HepG2 (cell line): ENCODE results near the gene KAZN. TPM values are rescaled to one million over a fixed set of nuclear protein-coding genes. Genes with fewer than 3 reads are reported as not detected.

Source experiments
- ATF7 ChIP-seq, 2 experiments: fragments of 450-650 bp in 1 of 2; sonication (generic) in 1 of 2; formaldehyde crosslinking in 1 of 2; IDR thresholded peaks; 2 replicates each; pipeline versions ENCODE4 v1.4.0 to v1.6.1; 2016 to 2020; ENCODE audit warnings: antibody characterized with exemption in 1 of 2, mild to moderate bottlenecking in 1 of 2, missing genetic modification reagents in 1 of 2
- GATA4 ChIP-seq: sonication (generic); IDR thresholded peaks from 2 replicates; pipeline ENCODE4 v1.6.1; 2016; ENCODE audit warnings: antibody characterized with exemption, low read depth, borderline replicate concordance
- IRF2 ChIP-seq: IDR thresholded peaks from 2 replicates; pipeline ENCODE4 v1.6.1; 2018; ENCODE audit warnings: missing genetic modification reagents, missing compliant biosample characterization
- KLF12 ChIP-seq: sonication (generic); formaldehyde crosslinking; IDR thresholded peaks from 2 replicates; pipeline ENCODE4 v1.4.0; 2020; ENCODE audit warnings: missing genetic modification reagents, borderline replicate concordance
- MIER2 ChIP-seq: IDR thresholded peaks from 2 replicates; pipeline ENCODE4 v1.6.1; 2016; ENCODE audit warnings: missing biosample characterization, missing genetic modification reagents
- SIX1 ChIP-seq: sonication (generic); formaldehyde crosslinking; IDR thresholded peaks from 2 replicates; pipeline ENCODE4 v1.4.0; 2020; ENCODE audit warnings: missing genetic modification reagents, borderline replicate concordance
- SRSF4 ChIP-seq: fragments of 200-400 bp; formaldehyde crosslinking; IDR thresholded peaks from one replicate; pipeline ENCODE4 v1.6.1; 2018; ENCODE audit warnings: mild to moderate bottlenecking, low read depth, low read length, moderate library complexity; ENCODE audit not compliant: poor library complexity, severe bottlenecking
- TARDBP ChIP-seq: sonication (generic); formaldehyde crosslinking; IDR thresholded peaks from 2 replicates; pipeline ENCODE4 v1.8.0; 2022; ENCODE audit warnings: mild to moderate bottlenecking, missing genetic modification reagents
- ZBTB20 ChIP-seq: sonication (generic); formaldehyde crosslinking; IDR thresholded peaks from 2 replicates; pipeline ENCODE4 v1.8.1; 2023; ENCODE audit warnings: missing genetic modification reagents, low read depth, mild to moderate bottlenecking, borderline replicate concordance
- ZNF34 ChIP-seq: sonication (generic); formaldehyde crosslinking; IDR thresholded peaks from 2 replicates; pipeline ENCODE4 v1.4.0; 2020; ENCODE audit warnings: mild to moderate bottlenecking, missing genetic modification reagents, borderline replicate concordance
- ZNF567 ChIP-seq: sonication (generic); formaldehyde crosslinking; IDR thresholded peaks from 2 replicates; pipeline ENCODE4 v1.8.1; 2023; ENCODE audit warnings: mild to moderate bottlenecking, missing genetic modification reagents, borderline replicate concordance
- ZNF607 ChIP-seq: sonication (generic); formaldehyde crosslinking; IDR thresholded peaks from 2 replicates; pipeline ENCODE4 v1.5.1; 2020; ENCODE audit warnings: missing genetic modification reagents, mild to moderate bottlenecking, borderline replicate concordance
- ZNF619 ChIP-seq: sonication (generic); formaldehyde crosslinking; IDR thresholded peaks from 2 replicates; pipeline ENCODE4 v1.4.0; 2020; ENCODE audit warnings: mild to moderate bottlenecking, missing genetic modification reagents
- ZNF747 ChIP-seq: sonication (generic); formaldehyde crosslinking; IDR thresholded peaks from 2 replicates; pipeline ENCODE4 v1.8.1; 2023; ENCODE audit warnings: missing genetic modification reagents, mild to moderate bottlenecking, borderline replicate concordance
- ZNF891 ChIP-seq: sonication (generic); formaldehyde crosslinking; IDR thresholded peaks from 2 replicates; pipeline ENCODE4 v1.5.0; 2020; ENCODE audit warnings: mild to moderate bottlenecking, missing genetic modification reagents
- polyA plus RNA-seq, 8 experiments: library from polyadenylated mRNA; depleted of rRNA in 3 of 8; stranded (reverse) in 7 of 8; unstranded in 1 of 8; fragments of >200 nt; fragmentation: Illumina TruSeq in 4 of 8; extraction: Trizol in 4 of 8; gene quantifications; 2 replicates each; pipeline versions ENCODE4 v1.2.1 to v1.2.3, GENCODE V29; 2011 to 2016; ENCODE audit warnings: low read depth in 4 of 8, missing spikeins in 1 of 8, mixed read lengths in 1 of 8; ENCODE audit not compliant: insufficient read depth in 1 of 8
- total RNA-seq, 5 experiments: library from RNA; depleted of rRNA; stranded (reverse); fragments of >200 nt; fragmentation: Illumina TruSeq; extraction: Trizol; gene quantifications; 2 replicates each; pipeline ENCODE4 v1.2.3, GENCODE V29; 2016; ENCODE audit warnings: low read depth in 1 of 5
- TF ChIP-seq, protein P1 (sequence below): sonication (generic); formaldehyde crosslinking; IDR thresholded peaks from 2 replicates; pipeline ENCODE4 v1.4.0; 2020; ENCODE audit warnings: mild to moderate bottlenecking, missing genetic modification reagents, borderline replicate concordance
- TF ChIP-seq, protein P2 (sequence below): sonication (generic); formaldehyde crosslinking; IDR thresholded peaks from 2 replicates; pipeline ENCODE4 v1.4.0; 2020; ENCODE audit warnings: missing genetic modification reagents, mild to moderate bottlenecking, borderline replicate concordance
- TF ChIP-seq, protein P3 (sequence below): sonication (generic); formaldehyde crosslinking; IDR thresholded peaks from 2 replicates; pipeline ENCODE4 v1.8.0; 2022; ENCODE audit warnings: mild to moderate bottlenecking, missing genetic modification reagents, borderline replicate concordance

The KAZN gene
- total and polyA plus RNA-seq, 2 of the 13 experiments (the other 11 are each of a cell fraction or from before 2014, with no cell fraction given), result 10.4 to 13.5 TPM

DNA sequence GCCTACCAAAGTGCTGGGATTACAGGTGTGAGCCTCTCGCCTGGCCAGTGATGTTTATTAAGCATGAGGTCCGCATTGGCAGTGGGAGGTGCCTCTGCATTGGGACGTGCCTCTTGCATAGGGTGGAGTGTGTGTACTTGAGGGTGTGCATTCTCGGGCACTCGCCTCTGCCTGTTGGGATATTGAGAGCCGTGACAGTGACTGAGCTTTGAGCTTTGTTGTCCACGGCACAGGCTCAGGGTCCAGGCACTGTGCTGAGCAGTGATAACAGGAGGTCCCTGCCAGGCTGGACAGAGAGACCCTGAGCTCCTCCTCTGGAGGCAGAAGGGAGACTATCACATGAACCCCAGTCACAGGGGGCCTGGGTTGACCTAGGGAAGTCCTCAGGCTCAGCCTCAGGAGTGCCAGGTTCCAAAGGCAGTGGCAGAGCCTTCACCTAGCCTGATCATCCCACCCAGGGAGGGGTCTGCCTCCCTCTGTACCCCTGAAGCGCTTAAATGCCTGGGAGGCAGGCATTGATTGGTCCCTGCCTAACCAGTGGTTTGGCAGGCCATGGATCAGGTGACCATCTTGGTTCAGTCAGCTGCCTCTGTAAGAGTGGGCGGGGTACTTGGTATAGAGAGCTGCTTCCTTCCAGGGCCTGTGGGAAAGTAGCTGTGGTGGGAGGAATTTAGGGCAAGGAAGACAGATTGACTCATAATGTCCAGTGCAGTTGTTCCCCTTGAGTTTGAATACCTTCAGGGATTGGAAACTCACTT lies 341.2 kb downstream of the KAZN start (continued):
- TF ChIP-seq, protein P1, sequence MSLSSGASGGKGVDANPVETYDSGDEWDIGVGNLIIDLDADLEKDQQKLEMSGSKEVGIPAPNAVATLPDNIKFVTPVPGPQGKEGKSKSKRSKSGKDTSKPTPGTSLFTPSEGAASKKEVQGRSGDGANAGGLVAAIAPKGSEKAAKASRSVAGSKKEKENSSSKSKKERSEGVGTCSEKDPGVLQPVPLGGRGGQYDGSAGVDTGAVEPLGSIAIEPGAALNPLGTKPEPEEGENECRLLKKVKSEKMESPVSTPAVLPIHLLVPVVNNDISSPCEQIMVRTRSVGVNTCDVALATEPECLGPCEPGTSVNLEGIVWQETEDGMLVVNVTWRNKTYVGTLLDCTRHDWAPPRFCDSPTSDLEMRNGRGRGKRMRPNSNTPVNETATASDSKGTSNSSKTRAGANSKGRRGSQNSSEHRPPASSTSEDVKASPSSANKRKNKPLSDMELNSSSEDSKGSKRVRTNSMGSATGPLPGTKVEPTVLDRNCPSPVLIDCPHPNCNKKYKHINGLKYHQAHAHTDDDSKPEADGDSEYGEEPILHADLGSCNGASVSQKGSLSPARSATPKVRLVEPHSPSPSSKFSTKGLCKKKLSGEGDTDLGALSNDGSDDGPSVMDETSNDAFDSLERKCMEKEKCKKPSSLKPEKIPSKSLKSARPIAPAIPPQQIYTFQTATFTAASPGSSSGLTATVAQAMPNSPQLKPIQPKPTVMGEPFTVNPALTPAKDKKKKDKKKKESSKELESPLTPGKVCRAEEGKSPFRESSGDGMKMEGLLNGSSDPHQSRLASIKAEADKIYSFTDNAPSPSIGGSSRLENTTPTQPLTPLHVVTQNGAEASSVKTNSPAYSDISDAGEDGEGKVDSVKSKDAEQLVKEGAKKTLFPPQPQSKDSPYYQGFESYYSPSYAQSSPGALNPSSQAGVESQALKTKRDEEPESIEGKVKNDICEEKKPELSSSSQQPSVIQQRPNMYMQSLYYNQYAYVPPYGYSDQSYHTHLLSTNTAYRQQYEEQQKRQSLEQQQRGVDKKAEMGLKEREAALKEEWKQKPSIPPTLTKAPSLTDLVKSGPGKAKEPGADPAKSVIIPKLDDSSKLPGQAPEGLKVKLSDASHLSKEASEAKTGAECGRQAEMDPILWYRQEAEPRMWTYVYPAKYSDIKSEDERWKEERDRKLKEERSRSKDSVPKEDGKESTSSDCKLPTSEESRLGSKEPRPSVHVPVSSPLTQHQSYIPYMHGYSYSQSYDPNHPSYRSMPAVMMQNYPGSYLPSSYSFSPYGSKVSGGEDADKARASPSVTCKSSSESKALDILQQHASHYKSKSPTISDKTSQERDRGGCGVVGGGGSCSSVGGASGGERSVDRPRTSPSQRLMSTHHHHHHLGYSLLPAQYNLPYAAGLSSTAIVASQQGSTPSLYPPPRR (CRISPR knock-in tag), result peak; percentile 59
- TF ChIP-seq IRF2, result peak; percentile 73; the same call in 1 of the 2 replicates
- 0 out of 2 replicates have a peak, but pooled peaks have one; percentile 61 for TF ChIP-seq ZNF747 (CRISPR knock-in tag)
- TF ChIP-seq ATF7 (IDR thresholded peaks at IDR 0.05), result no peak
- peak; percentile 43; the same call in 1 of the 2 replicates for TF ChIP-seq ATF7 (CRISPR knock-in tag; IDR thresholded peaks at IDR 0.05)
- TF ChIP-seq KLF12, result 0 out of 2 replicates have a peak, but pooled peaks have one; percentile 20
- TF ChIP-seq, protein P2, sequence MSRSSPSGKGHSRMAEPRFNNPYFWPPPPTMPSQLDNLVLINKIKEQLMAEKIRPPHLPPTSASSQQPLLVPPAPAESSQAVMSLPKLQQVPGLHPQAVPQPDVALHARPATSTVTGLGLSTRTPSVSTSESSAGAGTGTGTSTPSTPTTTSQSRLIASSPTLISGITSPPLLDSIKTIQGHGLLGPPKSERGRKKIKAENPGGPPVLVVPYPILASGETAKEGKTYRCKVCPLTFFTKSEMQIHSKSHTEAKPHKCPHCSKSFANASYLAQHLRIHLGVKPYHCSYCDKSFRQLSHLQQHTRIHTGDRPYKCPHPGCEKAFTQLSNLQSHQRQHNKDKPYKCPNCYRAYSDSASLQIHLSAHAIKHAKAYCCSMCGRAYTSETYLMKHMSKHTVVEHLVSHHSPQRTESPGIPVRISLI, result peak; percentile 43; the same call in 1 of the 2 replicates
- TF ChIP-seq ZNF607 (CRISPR knock-in tag), result 0 out of 2 replicates have a peak, but pooled peaks have one; percentile 14
- no peak for TF ChIP-seq ZBTB20 (CRISPR knock-in tag)
- TF ChIP-seq, protein P3, sequence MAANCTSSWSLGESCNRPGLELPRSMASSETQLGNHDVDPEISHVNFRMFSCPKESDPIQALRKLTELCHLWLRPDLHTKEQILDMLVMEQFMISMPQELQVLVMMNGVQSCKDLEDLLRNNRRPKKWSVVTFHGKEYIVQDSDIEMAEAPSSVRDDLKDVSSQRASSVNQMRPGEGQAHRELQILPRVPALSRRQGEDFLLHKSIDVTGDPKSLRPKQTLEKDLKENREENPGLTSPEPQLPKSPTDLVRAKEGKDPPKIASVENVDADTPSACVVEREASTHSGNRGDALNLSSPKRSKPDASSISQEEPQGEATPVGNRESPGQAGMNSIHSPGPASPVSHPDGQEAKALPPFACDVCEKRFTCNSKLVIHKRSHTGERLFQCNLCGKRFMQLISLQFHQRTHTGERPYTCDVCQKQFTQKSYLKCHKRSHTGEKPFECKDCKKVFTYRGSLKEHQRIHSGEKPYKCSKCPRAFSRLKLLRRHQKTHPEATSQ, result no peak
- peak; percentile 73; the same call in 1 of the 2 replicates for TF ChIP-seq ZNF619 (CRISPR knock-in tag)
- 0 out of 2 replicates have a peak, but pooled peaks have one; percentile 35 for TF ChIP-seq ZNF891 (CRISPR knock-in tag)
- no peak for TF ChIP-seq SRSF4
- TF ChIP-seq MIER2 (CRISPR knock-in tag), result peak; percentile 58; the same call in 1 of the 2 replicates
- 0 out of 2 replicates have a peak, but pooled peaks have one; percentile 26 for TF ChIP-seq GATA4
- TF ChIP-seq SIX1 (CRISPR knock-in tag), result peak; percentile 30; the same call in 1 of the 2 replicates
- TF ChIP-seq ZNF34 (CRISPR knock-in tag), result no peak
- TF ChIP-seq TARDBP (CRISPR knock-in tag), result peak; percentile 48; the same call in 1 of the 2 replicates
- 0 out of 2 replicates have a peak, but pooled peaks have one; percentile 32 for TF ChIP-seq ZNF567 (CRISPR knock-in tag)
